ENCODE measurements around the gene USF2.

GRCh38 chr19:35299523-35300338 lies 31.0 kb downstream of the USF2 start:
- TF ChIP-seq POLR2AphosphoS5 (IDR thresholded peaks at IDR 0.05; ENCODE audit: borderline replicate concordance, low read depth, low read length) (no peak), EZH2 (IDR thresholded peaks at IDR 0.05) (no peak), FOXP2 (optimal IDR thresholded peaks at IDR 0.05; ENCODE audit: control extremely low read depth, extremely low read length, insufficient read depth) (no peak)

Data from SK-N-MC (cell line).